ENCODE data around the gene OR2AT4.

- TF ChIP-seq CTCF (conservative IDR thresholded peaks at IDR 0.05; ENCODE audit: low read depth, low read length) (no peak), POLR2A (IDR thresholded peaks at IDR 0.05; ENCODE audit: low read depth, low read length) (no peak), MXI1 (IDR thresholded peaks at IDR 0.05; ENCODE audit: borderline replicate concordance, low read depth, low read length) (no peak), MAZ (IDR thresholded peaks at IDR 0.05; ENCODE audit: borderline replicate concordance, low read depth, low read length) (no peak), RCOR1 (IDR thresholded peaks at IDR 0.05; ENCODE audit: insufficient replicate concordance, low read length) (no peak), NFE2L2 (IDR thresholded peaks at IDR 0.05; ENCODE audit: low read depth, low read length) (no peak), FOS (IDR thresholded peaks at IDR 0.05; ENCODE audit: low read depth, low read length) (no peak), ELK1 (IDR thresholded peaks at IDR 0.05; ENCODE audit: borderline replicate concordance, low read depth, low read length) (no peak), SMC3 (IDR thresholded peaks at IDR 0.05; ENCODE audit: low read depth, low read length) (no peak), MAFK (IDR thresholded peaks at IDR 0.05; ENCODE audit: low read depth, low read length) (no peak), CEBPB (IDR thresholded peaks at IDR 0.05; ENCODE audit: low read depth, low read length) (no peak), BHLHE40 (IDR thresholded peaks at IDR 0.05; ENCODE audit: low read depth, low read length) (no peak)
- TF ChIP-seq, protein P1, sequence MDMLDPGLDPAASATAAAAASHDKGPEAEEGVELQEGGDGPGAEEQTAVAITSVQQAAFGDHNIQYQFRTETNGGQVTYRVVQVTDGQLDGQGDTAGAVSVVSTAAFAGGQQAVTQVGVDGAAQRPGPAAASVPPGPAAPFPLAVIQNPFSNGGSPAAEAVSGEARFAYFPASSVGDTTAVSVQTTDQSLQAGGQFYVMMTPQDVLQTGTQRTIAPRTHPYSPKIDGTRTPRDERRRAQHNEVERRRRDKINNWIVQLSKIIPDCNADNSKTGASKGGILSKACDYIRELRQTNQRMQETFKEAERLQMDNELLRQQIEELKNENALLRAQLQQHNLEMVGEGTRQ (IDR thresholded peaks at IDR 0.05; ENCODE audit: low read depth, low read length) = no peak
These were observed 37.3 kb upstream of the OR2AT4 start for GRCh38 chr11:75133976-75134375.

Measured in IMR-90 (cell line).